Gastroesophageal sphincter (tissue), 3 donors: ENCODE measurements around the gene TSKU.
"Not testable (repeated sequence)": the region's sequence is repeated elsewhere in the genome, so short reads cannot be mapped to it uniquely, and the experiment has no call there.

Source experiments
- CTCF ChIP-seq, 4 experiments: fragments of 200-600 bp in 2 of 4; fragments of 450-650 bp in 2 of 4; sonication (generic) in 1 of 4; IDR thresholded peaks; one replicate each; pipeline ENCODE4 v1.5.1; 2017 to 2019; ENCODE audit warnings: antibody characterized with exemption in 4 of 4, mild to moderate bottlenecking in 2 of 4, moderate library complexity in 2 of 4
- POLR2A ChIP-seq, 2 donors: fragments of 450-650 bp; IDR thresholded peaks; one replicate each; pipeline ENCODE4 v1.6.1; 2017; ENCODE audit warnings: antibody characterized with exemption in 2 of 2, mild to moderate bottlenecking in 2 of 2, moderate library complexity in 1 of 2
- POLR2AphosphoS5 ChIP-seq: sonication (generic); formaldehyde crosslinking; IDR thresholded peaks from one replicate; pipeline ENCODE4 v1.6.1; 2017; ENCODE audit warnings: antibody characterized with exemption

GRCh38 chr11:76827005-76827404, 43.8 kb downstream of the TSKU start:
- not testable (repeated sequence) for TF ChIP-seq CTCF (IDR thresholded peaks at IDR 0.05); POLR2AphosphoS5; POLR2A (IDR thresholded peaks at IDR 0.05)
